HG02884 (cell line): ENCODE data around the gene SYTL2.
"Not testable (repeated sequence)": the region's sequence is repeated elsewhere in the genome, so short reads cannot be mapped to it uniquely, and the experiment has no call there.

Source experiments
- ATAC-seq: cut with Tn5 transposase; IDR thresholded peaks from one replicate; pipeline ENCODE4 v1.9.1; 2021; ENCODE audit warnings: mild to moderate bottlenecking, moderate library complexity; ENCODE audit not compliant: unreplicated experiment

The SYTL2 gene

DNA sequence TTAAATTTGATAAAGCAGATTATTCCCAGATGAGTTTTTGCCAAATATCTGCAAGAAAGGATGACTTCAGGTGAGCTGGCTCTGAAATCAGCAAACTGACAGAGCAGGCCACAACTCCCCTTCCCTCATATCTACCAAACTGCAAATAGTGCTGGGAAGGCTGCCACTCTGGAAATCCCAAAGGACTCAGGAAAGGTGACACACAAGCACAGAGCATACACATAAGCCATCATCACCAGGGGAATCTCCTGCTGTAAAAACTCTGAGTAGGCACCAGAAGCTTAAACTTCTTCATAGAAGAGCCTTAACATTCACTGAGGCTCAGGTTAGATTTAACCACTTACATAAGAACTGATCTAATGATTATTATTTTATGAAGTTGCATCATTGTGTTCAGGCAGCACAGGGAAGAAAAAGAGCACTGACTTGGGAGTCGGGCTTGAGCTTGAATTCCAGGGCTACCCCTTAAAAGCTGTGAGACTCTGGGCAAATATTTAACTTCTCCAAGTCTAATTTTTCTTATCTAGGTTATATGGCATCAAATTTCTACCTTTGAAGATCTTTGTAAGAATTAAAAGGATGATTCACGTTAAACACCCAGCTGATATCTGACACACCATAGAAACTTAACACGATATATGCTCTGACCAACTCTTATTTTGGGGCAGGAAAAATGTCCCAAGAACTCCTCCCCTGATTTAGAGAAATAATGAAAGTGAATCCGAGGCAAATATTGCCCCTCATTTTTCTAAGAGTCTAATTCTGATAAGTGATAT lies 15.0 kb downstream of the SYTL2 start:
- ATAC-seq: no peak

DNA sequence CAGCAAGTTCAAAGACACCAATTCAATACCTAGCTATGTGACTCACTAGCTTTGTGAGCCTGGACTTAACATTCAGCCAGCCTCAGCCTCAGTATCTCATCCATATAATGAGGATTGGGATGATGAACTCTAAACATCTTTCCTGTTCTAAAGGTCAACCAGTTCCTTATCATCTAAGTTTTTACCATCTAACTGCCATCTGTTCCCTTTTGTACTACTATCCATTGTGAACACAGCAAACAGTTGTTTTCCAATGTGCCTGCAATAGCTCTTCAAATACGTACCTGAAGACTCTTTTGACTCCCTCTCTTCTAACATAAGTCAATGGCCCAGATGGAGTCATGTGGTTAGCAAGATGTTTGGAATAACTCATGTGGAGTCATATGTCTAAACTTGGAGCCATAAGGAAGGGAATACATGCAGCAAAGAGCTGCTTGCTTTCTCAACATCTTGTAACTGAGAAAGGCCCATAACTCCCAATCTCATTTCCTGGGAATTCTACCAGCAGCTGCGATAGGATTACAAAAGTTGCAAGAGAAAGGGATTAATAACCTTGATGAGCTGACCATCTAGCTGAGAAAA lies 19.4 kb downstream of the SYTL2 start:
- ATAC-seq: no peak

DNA sequence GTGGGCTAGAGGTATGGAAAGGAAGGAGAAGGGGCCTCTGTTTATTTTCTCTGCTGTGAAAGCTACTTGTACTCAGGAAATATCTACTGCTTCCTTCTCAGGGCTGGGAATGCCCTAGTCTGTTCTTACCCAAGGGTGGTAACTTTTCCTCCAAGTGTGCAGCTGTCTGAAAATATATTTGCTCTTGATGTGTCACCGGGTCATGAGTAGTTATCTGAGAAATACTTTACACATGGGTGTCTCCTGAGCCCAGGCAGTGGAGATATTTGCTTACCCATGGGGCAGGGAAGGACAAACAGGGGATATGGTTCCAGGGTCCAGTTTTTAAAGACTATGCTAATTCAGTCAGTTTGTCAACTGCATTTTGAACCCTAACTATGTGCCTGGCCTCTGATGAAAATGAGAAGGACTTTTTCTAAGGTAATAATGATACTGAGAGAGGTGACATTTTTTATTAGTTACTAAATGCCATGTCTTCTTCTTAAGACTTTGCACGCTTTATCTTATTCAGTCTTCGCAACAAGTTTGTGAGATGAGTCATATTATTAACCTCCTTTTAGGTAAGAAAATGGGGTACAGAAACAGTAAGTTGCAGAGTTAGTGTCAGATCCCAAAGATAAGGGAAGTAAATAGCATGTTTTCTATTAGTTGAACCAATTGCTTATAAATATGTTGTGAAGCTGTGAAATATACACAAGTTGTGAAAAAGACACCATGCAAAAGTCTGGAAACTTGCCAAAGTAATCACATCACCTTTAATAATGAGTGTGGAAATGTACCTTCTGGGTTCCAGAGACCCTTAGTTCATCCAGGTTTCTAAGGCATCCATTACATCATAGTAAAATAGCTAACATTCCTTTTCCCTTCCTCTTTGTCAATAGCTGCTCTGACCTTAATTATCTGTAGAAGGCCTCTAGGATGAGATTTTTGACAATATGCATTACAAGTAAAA lies 22.9 kb downstream of the SYTL2 start:
- no peak for ATAC-seq

DNA sequence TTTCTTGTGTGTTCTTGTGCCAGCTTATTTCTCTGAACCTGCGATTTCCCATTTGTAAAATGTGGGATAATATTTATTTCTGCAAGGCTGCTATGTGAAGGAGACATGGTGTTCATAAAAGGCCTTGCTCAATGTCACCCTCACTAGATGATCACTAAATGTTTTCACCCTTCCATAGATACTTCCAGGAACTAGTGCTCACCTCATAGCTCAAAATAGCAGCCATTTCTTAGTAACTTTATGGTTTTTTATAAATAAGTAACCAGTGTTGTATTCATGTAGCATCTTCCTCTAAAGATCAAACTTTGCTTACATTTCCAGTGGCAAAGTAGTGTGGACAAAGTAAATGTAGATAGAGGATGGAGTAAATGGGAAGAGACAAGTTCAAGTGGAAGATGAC lies 23.8 kb downstream of the SYTL2 start:
- ATAC-seq: no peak

DNA sequence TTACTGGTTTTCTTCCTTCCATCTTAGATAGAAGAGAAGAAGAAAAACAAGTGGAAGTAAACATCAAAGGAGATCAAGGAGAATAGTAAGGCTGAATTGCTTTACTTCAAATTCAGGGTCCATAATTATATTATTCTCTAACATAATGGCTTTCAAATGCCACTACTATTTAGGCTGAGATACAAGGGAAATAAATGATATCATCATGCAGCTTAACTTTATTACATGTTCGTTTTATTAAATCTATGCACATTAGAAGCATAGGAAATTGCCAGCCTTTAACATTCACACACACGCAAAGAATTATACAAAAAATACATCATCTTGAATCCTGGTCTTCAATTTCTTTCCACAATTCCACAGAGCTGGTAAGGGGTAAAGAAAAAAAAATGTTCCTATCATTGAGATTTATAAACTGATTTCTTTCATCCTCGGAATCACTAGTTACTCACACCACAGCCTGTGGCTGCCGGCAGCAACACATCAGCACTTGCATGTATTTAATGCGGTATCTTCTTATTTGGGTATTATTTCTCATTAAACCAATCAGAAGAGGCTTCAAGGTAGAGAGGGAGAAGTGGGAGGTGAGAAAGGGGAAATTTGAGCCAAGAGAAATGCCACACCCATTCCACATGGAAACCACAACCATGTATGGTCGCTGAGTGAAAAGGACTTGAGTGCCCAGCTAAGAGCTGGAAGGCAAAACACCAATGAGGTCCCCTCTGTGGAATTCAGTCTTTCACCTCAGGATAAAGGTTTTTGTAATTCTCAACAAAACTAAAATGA lies 26.3 kb downstream of the SYTL2 start:
- ATAC-seq: no peak

DNA sequence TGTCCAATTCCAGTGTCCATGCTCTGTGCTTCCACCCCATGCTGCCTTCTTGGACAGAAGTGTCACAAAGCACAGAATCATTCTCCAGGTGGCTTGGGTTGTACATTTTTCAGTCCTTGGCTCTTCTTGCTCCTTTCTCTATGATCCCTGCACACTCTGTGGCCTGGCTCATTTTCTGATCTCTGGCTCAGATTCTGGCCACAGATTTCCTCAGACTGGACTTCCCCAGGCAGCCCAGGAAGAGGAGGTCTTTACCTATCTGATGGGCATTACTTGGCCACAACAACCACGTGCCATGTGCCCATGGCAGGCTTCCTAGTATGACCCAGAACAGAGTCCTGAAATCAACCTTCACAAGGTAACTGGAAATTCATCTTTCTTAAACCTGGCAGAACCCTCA lies 27.2 kb downstream of the SYTL2 start:
- ATAC-seq: no peak

DNA sequence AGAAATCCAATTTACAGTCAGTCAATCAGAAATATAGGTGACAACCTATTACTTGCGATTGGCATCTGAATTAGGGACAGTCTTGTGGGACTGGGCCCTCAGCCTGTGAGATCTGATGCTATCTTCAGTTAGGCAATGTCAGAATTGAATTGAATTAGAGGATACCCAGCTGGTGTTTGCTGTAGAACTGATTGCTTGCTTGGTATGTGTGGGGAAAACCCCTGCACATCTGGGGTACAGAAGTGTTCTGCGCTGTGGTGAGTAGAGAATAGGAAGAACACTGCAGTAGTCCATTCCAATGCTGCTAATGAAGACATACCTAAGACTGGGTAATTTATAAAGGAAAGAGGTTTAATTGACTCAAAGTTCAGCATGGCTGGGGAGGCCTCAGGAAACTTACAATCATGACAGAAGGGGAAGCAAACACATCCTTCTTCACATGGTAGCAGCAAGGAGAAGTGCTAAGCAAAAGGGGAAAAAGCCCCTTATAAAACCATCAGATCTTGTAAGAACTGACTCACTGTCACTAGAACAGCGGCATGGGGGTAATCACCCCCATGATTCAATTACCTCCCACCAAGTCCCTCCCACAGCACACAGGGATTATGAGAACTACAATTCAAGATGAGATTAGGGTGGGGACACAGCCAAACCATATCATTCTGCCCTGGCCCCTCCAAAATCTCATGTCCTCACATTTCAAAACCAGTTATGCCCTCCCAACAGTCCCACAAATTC lies 30.0 kb downstream of the SYTL2 start:
- not testable (repeated sequence) for ATAC-seq

DNA sequence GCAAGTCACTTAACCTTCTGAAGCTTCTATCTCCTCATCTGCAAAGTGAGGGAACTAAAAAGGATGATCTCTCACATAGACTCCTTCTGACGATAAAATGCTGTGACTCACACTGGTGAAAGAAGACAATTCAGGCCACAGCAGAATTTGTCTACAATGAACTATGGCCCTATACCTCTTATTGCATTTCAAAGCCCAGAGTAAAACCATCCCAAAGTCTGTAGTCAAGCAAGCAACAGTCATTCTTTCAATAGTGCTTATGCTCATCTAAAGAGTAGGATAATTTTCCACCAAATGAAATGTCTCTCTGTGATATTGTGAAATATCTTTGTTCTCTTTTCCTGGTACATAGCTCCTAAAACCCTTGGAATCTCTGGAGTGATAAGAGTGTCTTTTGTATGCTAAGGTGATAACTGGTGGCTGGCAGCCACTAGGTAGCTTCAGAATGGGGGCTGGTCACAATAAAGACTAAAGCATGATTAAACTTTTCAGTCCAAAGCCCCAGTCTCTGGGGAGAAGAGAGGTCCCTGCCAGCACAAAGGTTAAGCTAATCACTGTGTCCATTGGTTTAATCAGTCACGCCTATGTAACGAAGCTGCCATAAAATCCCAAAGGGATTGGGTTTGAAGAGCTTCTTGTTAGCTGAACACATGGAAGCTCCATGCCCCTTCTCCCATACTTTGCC lies 30.8 kb downstream of the SYTL2 start:
- ATAC-seq: no peak

DNA sequence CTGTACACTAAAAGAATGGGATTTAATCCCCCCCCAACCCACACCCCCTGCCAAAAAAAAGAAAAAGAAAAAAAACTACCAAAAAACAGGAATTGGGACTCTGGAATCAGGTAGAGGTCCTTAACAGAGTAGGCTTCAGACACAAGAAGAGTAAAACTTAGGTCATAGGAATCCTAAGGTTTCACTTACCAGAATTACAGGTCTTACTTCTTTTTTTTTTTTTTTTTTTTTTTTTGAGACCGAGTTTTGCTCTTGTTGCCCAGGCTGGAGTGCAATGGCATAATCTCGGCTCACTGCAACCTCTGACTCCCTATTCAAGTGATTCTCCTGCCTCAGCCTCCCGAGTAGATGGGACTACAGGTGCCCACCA lies 33.4 kb downstream of the SYTL2 start:
- ATAC-seq: not testable (repeated sequence)

DNA sequence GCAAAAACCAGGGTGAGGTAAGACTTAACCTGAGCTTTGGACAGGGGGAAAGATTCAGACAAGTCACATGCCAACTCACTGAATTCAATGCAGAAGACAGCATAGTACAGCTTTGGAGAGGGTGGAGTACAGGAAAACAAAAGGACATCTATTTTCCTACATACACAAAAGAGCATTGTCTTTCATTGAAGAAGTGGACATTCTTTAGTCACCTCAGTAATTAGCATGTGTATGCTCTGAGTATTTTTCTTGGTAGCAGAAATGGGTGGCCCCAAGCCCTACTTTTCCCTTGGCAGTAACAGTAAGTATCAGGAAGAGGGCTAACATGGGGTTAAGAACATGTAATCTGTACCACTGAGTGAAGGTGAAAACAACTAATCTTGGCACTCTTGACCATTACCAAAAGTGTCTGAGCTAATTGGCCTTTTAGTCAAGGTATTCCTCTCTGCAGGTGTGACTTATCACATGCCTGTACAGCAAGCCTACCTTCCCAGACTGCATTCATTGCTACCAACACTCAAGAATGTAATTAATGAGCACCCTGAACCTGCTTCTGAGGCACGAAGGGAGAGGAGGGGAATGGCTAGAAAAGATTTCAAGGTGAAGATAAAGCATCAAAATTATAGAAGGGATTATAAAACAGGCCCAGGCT lies 33.9 kb downstream of the SYTL2 start:
- ATAC-seq: no peak

DNA sequence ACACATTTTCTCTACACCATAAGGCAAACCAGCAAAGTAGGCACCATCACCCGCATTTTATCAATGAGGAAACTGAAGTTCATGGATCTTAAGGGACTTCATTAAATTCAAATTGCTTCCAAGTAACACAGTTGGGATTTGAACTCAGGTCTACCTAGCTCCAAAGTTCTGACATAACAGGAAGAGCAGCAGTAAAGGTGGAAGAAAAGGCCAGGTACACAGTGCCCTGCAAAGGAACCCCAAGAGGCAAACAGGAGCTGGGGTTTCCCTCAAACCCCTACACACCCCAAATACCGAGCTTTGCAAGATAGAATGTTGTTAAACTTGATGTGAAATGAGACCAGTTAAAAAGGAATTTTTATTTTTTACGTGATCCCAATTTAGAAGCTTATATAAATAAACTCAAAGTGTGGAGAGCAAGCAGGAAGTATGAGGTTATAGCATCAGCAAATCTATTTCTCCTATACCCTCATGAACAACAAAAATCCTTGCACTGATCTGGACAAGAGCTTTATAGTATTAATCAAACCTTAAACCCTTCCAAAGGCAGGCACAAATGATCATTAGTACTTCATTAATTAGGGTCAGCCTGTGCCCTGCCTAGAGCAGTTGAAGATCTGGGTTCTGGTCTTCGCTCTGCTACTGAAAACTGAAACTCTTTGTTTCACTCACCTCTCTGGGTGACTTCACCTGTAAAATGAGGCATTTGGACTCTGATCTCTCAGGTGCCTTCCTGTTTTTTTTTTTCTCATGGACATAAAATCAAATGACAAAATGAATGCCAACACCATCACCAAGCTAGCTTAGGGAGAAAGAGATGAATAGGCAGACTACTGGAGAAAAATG lies 36.5 kb downstream of the SYTL2 start:
- no peak for ATAC-seq

DNA sequence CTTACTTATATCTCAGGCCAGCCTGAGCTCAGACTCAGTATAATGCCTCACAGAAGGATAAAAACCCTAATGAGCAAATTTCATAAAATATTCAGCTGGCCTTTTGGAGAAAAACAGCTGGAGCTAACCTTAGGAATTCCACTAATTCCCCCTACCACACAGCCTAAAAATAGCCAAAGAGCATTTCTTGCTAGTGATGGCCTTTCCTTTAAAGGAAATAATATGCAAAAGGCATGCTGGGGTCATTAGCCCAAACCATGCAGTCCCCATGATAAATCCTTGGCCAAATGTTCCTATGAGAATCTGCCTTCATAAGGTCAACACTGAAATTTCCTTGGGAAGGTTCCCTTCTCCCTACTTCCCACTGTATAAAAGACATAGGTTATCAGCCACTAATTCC lies 38.2 kb downstream of the SYTL2 start:
- ATAC-seq: no peak

DNA sequence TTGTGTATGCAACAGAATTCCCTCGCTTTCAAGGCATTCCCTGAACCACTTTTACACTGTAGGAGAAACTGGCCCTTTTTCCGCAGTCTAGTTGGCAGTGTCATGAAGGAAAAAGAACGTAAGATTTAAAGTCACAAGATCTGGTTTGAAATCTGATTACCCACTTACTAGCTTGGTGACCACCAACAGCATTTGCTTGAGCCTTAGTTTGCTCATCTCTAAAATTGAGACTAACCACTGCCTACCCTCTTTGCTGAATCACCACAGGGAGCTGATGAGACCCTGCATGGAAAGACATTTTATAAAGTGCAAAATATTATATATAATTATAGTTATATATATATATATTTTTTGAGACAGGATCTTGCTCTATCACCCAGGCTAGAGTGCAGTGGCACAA lies 39.4 kb downstream of the SYTL2 start:
- ATAC-seq: no peak

DNA sequence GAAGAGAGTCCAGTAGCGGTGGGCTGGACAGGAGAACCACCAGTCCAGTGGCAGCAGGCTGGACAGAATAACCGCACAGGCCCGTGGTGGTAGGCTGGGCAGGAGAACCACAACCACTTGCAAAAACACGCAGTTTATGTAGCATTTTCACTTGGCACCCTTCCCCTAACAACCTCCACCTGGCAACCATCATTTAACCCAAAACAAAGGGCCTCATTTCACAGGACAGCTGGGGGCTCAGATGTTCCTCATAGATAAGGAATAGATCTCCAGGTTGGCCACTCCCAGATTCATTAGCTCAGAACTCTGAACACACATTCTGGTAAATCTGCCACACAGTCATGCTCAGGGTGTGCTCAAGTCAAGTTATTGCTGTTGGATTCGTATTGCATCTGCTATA lies 41.2 kb downstream of the SYTL2 start:
- no peak for ATAC-seq

DNA sequence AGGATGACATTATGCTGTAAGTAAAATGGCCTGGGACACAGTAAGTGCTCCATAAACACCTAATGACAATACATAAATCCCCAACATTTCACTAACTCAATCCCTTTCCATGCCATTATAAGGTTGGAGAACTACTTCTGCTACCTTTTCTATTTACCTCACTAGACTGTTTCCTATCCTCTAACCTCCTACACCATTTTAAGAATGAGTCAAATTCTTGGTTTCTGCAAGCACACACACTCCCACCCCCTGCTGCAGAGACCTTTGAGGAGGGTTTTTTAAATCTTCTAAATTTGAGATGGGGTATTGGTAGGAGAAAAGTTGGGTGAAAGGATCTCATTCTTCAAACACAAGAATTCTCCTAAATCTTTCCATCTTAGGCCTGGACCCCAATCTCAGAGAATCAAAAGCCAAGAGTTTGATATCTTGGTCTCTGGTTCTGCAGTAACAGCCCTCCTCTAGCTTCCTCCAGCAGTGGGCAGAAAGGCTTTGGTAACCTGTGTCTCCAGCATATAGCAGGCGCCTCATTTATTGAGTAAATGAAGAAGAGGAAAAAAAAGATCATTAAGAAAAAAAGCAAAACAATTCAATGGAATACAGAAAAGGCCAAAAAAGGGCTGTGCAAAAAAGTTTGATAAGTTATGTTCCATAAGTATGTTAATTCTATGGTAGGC lies 42.3 kb downstream of the SYTL2 start:
- peak; percentile 81 for ATAC-seq

DNA sequence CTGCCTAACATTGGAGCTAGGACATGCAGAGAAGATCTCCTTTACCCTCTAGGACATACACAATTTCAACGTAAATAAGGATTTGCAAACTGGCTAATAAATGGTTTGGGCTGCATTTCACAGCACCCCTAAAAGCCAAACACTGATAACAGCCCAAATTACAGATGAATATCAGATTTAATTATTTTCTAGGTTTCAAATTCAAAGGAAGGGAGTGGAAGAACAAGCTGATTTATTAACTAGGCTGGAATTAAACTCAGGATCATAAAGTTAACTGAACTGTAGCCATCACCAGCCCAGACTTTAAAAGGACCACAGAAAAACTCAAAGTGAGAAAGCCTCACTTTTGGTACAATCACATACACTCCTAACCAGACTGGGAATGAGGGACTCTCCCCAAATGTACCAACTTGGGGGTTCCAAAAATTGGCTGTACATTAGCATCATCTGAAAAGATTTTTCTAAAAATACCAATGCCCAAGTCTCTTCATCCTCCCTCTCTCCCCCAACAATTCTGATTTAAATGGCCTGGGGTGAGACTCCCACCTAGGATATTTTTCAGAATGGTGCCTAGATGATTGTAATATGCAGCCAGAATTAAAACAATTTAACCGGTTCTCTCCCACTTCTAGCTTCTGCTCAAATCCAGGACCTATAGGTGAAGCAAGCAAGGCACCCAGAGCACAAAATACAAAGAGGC lies 43.5 kb downstream of the SYTL2 start:
- no peak for ATAC-seq

DNA sequence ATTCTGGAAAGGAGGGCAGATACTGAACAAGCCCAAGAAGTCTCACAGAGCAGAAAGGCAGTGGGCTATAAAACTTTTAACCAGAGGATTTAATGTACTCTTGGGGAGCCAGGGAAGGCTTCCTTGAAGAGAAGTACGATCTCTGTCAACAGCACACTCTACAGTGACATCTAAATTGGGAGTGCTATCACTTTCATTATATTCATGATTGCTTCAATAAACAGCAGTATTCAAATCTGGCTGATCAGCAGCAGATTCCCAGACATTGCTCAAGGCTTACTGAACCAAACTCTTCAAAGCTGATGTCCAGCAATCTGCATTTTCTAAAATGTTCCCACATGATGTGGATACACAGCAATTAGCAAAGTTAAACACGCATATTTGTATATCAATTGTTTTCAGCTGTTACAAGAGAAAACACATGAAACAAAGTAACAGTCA lies 44.2 kb downstream of the SYTL2 start:
- no peak for ATAC-seq
